Iris pigment epithelial cell (primary cell): ENCODE results near the gene NEU4.
"Not testable (repeated sequence)": the region's sequence is repeated elsewhere in the genome, so short reads cannot be mapped to it uniquely, and the experiment has no call there.

Experiments used
- DNase-seq: peaks from one replicate; pipeline ENCODE4 v3.0.0-alpha.2; 2011; ENCODE audit warnings: low read depth

The NEU4 gene

DNA sequence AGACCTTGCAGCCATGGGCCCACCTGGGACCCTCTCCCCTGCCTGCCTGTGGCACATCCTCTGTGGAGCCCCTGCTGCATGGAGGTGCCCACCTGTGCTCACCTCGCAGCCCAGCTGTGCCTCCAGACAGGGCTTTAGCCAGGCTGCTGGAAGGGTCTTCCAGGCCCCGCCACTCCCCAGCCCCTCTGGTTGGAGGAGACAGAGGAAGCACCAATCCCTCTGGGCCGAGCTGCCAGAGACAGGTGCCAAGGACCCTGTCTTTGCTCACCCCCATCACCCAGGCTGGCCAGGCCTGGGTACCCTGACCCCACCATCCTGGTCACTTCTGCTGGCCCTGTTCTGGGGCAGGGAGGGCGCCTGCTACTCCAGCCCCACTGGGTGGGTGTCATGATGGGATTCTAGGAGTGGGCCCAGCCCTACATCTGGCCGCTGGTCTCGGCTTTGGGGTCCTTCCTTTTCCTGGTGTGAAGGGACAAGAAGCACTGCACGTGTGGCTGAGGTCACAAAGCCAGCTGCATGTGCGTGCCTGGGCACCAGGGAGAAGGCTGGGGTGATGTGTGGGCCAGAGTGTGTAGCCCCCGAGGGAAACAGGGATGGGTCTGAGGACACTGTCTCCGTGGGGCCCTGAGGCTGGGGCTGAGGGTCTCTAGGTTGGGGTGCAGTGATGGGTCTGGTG, 9.3 kb upstream of the NEU4 start:
- no peak for DNase-seq

- DNase-seq, result not testable (repeated sequence)
Observed at GRCh38 chr2:241800198-241800903, 8.6 kb upstream of the NEU4 start.

DNA sequence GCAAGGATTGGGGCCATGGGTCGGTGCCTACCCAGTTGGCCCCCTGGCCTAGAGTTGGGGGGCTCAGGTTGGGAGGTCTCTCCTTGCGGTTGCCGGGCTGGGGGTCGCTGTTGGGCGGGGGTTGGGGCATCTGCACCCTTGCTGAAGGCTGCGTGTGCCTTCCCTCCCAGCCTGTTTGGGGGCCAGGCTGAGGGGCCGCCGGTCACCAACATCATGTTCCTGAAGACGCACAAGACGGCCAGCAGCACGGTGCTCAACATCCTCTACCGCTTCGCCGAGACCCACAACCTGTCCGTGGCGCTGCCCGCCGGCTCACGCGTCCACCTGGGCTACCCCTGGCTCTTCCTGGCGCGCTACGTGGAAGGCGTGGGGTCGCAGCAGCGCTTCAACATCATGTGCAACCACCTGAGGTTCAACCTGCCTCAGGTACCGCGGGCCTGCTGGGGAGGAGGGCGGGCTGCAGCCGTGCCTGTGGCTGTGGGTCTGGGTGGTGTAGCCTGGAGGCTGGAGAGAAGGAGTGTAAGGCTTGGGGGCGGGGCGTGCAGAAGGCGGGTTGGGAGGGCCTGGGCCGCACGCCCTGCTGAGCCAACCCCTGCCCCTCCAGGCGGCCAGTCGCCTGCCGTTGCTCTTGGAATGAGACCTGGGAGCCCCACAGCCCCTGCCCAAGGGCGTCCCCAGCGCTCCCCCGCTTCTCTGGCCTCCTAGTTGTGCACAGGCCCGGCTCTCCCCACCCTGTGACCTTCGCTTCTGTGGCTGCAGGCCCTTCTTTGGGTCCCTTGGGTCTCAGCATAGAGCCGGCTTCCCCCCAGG, 7.2 kb upstream of the NEU4 start:
- no peak for DNase-seq

DNA sequence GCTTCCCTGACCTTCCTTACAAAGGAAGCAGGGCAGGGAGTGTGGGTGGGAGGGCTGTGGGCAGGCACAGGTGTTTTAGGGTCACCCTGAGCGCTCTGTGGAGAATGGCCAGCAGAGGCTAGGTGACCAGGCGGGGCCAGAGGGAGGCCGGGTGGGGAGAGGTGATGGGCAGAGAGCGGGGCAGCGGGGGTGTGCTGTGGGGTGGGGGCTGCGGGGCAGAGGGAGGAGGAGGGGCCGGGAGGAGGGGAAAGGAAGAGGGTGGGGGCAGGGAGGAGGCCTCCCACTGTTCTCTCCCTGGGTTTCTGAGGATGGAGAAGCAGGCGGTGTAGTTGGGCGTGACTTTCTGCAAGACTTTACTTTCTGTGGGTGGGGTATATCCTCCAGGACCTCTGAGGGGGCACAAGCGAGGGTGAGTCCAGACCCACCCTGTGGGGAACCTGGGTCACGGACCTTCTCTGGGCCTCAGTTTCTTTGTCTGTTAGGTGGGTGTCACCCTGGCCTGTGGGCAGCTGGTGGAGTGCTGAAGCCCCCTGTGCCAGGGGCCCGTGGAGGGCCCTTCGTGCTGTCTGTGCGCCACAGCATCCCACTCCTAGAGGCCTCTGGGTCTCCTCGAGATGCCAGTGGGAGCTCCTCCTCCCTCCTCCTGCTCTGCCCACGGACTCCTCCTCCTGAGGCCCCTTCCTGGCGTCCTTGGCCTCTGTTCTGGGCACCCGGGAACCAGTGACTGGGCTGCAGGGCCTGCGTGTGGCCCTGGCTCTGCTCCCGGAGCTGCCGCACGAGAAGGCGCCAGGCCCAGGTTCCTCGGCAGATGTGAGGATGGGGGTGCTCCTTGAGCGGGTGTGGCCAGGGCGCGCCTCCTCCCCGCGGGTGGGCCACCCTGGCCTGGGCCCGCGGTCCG, 6.3 kb upstream of the NEU4 start:
- no peak for DNase-seq

DNA sequence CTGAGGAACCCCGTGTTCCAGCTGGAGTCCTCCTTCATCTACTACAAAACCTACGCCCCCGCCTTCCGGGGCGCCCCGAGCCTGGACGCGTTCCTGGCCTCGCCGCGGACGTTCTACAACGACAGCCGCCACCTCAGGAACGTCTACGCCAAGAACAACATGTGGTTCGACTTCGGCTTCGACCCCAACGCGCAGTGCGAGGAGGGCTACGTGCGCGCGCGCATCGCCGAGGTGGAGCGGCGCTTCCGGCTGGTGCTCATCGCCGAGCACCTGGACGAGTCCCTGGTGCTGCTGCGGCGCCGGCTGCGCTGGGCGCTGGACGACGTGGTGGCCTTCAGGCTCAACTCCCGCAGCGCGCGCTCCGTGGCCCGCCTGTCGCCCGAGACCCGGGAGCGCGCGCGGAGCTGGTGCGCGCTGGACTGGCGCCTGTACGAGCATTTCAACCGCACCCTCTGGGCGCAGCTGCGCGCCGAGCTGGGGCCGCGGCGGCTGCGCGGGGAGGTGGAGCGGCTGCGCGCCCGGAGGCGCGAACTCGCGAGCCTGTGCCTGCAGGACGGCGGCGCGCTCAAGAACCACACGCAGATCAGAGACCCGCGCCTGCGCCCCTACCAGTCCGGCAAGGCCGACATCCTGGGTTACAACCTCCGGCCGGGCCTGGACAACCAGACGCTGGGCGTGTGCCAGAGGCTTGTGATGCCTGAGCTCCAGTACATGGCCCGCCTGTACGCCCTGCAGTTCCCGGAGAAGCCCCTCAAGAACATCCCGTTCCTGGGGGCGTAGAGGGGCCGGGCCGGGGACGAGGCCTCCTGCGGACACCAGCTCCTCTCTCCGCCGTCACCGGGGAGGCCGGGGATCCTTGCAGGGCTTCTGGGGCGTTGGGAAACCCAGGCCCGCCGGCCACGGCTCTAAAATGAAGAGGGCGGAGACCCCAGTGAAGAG, 5.3 kb upstream of the NEU4 start:
- peak; percentile 75 for DNase-seq

DNA sequence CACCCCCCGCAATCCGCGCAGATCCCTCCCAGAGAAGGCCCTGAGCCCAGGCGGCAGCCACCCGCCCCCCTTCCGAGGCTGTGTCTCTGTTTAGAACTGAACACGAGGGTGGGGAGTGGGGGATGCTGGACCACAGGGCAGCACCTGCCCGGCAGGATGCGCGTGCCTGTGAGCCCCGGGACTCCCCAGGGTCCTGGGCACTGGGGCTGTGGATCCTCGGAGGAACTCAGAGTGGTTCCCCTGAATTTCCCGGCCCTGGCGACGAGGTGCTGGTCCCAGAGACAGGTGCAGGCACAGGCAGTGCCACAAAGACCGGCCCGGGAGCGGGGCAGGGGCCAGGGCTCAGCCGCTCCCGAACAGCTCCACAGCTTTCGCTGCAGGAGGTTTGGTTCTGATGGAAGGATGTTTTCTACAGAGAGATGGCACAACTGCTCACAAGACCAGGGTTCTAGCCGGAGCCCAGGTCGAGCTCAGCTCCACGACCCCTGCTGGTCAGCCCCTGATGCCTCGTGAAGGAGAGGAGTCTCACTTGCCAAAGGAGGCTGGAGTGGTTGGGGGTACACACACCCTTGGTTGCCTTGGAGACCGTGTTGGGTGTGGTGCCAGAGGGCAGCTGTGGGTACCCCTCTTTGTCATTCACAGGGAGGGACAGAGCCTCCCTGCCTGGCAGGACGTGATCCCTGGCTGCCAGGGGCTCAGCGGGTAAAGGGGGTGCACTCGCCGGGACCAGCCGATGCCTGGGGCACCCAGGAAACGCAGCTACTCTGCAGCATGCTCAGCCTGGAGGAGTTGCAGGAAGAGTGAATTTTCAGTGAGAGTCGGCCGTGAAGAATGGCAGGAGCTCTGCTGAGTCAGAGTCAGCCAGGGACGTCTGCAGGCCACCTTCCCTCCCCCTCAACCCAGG, 4.4 kb upstream of the NEU4 start:
- DNase-seq, result peak; percentile 47

DNA sequence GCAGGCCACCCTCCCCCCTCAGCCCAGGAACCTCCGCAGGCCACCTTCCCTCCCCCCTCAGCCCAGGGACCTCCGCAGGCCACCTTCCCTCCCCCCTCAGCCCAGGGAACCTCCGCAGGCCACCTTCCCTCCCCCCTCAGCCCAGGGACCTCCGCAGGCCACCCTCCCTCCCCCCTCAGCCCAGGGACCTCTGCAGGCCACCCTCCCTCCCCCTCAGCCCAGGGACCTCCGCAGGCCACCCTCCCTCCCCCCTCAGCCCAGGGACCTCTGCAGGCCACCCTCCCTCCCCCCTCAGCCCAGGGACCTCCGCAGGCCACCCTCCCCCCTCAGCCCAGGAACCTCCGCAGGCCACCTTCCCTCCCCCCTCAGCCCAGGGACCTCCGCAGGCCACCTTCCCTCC, 2.8 kb upstream of the NEU4 start:
- DNase-seq, result not testable (repeated sequence)

- no peak for DNase-seq
Observed at GRCh38 chr2:241808051-241808720, 807 bp upstream of the NEU4 start.

GRCh38 chr2:241809383-241810306, 652 bp downstream of the NEU4 start:
- DNase-seq, result no peak

DNA sequence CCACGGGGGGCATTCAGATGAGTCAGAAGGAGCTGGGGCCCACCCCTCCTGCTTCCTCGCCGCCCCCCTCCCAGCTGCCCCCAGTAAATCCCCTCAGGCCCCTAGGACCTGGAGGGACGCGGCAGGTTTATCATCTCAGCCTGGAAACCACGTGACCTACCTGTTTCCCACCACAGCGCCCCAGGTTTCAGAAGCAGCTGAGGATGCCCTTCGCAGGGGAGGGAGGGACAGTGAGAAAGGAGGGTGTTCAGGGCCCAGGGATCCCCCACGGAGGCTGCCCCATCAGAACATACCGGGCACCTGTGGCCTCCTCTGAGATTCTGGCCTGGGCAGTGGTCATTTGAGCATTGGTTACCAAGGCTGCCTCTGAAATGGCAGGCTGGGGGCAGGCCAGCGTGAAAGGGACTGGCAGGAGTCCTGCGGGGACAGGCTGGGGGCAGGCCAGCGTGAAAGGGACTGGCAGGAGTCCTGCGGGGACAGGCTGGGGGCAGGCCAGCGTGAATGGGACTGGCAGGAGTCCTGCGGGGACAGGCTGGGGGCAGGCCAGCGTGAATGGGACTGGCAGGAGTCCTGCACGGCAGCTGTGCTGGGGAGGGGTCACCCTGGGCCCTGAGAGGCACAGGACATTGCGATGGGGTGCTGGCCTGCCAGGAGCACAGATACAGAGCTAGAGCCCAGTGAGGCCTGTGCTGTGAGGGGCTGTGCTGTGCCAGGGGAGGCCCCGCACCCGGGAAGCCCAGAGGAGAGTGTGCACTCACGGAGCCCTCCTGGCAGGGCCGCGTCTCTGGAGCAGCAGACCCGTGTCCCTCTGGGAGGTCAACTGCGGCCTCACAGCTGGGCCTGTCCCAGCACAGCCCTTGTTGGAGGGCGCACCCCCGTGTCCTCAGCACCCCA, 1.6 kb downstream of the NEU4 start:
- DNase-seq, result no peak

GRCh38 chr2:241811201-241811951, 2.4 kb downstream of the NEU4 start:
- no peak for DNase-seq

DNA sequence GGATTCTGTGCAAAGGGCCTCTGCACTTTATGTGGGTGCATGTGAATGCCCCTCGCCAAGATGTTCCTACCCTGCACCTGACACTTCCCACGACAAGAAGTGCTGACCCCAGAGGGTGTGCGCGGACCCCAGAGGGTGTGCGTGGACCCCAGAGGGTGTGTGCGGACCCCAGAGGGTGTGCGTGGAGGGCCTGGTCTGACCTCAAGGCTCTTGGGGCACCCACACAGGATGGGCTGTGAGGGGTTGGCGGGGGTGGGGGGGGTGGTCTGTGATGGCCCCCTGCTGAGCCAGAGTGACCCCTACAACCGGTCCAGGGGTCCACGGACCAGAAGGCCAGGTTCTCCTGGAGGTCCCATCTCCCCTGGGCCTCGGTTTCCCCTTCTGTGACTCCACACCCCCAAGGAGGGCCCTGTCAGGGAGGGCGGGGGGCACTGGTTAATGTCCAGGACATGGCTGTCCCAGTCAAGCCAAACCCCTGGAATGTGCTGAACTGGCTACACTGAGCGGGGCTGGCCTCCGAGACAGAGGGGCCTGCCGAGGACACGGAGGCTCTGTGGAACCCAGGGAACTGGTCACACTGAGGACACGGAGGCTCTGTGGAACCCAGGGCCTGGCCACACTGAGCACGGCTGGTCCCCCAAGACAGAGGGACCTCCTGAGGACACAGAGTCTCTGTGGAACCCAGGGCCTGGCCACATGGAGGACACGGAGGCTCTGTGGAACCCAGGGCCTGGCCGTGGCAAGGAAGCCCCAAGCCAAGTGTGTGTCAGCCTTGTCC, 3.1 kb downstream of the NEU4 start:
- DNase-seq, result no peak

- no peak for DNase-seq
Observed at GRCh38 chr2:241812730-241813643, 4.0 kb downstream of the NEU4 start.

DNA sequence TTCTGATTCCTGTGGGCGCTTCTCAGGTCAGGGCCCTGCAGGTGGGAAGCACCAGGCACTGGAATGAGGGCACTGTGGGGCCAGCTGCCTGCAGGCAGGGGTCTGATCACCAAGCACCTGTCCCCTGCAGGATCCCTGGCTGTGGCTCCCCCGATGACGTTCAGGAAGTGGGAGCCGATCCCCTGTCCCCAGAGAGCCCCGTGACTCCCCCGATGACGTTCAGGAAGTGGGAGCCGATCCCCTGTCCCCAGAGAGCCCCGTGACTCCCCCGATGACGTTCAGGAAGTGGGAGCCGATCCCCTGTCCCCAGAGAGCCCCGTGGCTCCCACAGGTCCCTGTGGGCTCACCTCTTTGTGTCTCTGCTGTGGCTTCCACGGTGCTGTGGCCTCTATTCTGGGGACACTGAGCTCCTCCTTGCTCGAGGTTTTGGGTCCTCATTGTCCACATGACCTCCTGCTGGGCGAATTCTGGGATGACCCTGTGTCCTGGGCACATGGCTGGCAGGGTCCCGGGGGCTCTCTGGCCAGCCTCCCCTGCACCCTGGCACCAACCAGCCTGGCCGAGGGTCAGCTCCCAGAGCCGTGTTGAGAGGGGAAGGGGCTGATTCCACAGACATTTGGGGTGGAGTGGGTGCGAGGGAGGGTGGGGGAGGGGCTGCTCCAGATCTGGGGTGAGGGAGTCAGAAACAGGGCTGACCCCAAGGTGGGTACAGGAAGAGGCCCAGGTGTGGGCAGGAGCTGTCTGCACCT, 4.8 kb downstream of the NEU4 start:
- no peak for DNase-seq
